ENCODE results near the gene NTSR1.

NTSR1 gene

GRCh38 chr20:62708591-62709536 is at the start of gene NTSR1:
Gene NTSR1, plus strand, starts transcription at chr20:62708836. Its CDS starts 372 bp downstream, at chr20:62709208.
- no peak for DNase-seq

- DNase-seq, result no peak
Observed at GRCh38 chr20:62659488-62660239, 49.0 kb upstream of the NTSR1 start.

GRCh38 chr20:62660240-62660615 is 48.4 kb upstream of the NTSR1 start:
- no peak for DNase-seq

GRCh38 chr20:62660768-62661167 is 47.9 kb upstream of the NTSR1 start:
- no peak for DNase-seq

GRCh38 chr20:62661647-62662046 is 47.0 kb upstream of the NTSR1 start:
- no peak for DNase-seq

GRCh38 chr20:62662422-62662821 is 46.2 kb upstream of the NTSR1 start:
- no peak for DNase-seq

GRCh38 chr20:62663145-62664018 is 45.3 kb upstream of the NTSR1 start:
- DNase-seq, result no peak

GRCh38 chr20:62664019-62664971 is 44.3 kb upstream of the NTSR1 start:
- no peak for DNase-seq

GRCh38 chr20:62665153-62665754 is 43.4 kb upstream of the NTSR1 start:
- DNase-seq, result no peak

GRCh38 chr20:62665826-62666735 is 42.6 kb upstream of the NTSR1 start:
- no peak for DNase-seq

- DNase-seq, result peak; percentile 11 to 31
Observed at GRCh38 chr20:62666736-62667529, 41.7 kb upstream of the NTSR1 start.

GRCh38 chr20:62667530-62668440 is 40.9 kb upstream of the NTSR1 start:
- DNase-seq, result no peak

- DNase-seq, result peak; percentile 72 to 76
Observed at GRCh38 chr20:62668441-62669027, 40.1 kb upstream of the NTSR1 start.

GRCh38 chr20:62669249-62669648 is 39.4 kb upstream of the NTSR1 start:
- no peak for DNase-seq

GRCh38 chr20:62670156-62670555 is 38.5 kb upstream of the NTSR1 start:
- DNase-seq, result no peak

- no peak for DNase-seq
Observed at GRCh38 chr20:62670998-62671397, 37.6 kb upstream of the NTSR1 start.

- DNase-seq, result no peak
Observed at GRCh38 chr20:62671765-62672164, 36.9 kb upstream of the NTSR1 start.

- no peak for DNase-seq
Observed at GRCh38 chr20:62674370-62674769, 34.3 kb upstream of the NTSR1 start.
